Measurements from ENCODE around the gene MZT2B.
"Not testable (repeated sequence)": the region's sequence is repeated elsewhere in the genome, so short reads cannot be mapped to it uniquely, and the experiment has no call there.

MZT2B gene

DNA sequence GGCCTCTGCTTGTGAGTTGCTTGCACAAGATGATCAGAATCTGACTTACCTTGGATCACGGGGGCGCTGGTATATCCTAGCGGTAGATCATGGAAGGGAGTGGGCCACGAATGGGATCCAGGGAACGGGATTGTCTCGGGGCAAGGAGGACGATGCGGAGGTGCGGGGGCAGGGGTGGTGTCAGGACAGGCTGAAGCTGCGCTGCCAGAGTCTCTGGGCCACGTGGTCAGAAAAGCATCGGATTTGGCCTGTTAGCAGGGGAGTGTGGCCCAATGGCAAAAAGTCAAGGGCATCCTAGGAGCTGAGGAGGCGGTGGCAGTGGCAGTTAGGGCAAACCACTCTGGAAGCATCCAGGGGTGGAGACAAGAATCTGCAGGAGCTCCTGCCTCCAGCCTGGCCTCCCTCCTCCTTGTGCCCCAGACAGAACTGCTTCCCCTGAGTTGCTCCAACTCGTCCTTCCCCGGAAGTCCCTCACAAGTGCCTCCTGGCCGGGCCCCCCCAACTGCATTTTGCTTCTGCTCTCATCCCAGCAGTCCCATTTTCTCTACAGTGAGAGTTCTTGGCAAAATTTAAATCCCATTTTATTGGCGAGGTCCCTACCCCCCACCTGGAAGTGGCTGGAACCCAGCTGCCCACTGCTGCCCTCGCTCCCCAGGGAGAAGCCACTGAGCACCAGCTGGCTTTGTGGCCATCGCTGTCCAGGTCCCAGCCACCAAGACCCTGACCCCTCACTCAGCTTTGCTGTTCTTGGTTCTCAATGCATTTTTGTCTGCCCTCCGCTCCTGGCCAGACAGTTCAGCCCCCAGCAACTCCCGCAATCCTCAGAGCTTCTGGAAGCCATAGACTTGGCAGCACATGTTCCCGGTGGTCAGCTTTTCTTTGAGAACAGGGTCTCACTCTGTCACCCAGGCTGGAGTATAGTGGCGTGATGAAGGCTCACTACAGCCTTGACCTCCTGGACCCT lies 31.6 kb upstream of the MZT2B start:
- H3K4me3 ChIP-seq (ENCODE audit: low read length) = no peak overlapping the region
- TF ChIP-seq, protein P1, sequence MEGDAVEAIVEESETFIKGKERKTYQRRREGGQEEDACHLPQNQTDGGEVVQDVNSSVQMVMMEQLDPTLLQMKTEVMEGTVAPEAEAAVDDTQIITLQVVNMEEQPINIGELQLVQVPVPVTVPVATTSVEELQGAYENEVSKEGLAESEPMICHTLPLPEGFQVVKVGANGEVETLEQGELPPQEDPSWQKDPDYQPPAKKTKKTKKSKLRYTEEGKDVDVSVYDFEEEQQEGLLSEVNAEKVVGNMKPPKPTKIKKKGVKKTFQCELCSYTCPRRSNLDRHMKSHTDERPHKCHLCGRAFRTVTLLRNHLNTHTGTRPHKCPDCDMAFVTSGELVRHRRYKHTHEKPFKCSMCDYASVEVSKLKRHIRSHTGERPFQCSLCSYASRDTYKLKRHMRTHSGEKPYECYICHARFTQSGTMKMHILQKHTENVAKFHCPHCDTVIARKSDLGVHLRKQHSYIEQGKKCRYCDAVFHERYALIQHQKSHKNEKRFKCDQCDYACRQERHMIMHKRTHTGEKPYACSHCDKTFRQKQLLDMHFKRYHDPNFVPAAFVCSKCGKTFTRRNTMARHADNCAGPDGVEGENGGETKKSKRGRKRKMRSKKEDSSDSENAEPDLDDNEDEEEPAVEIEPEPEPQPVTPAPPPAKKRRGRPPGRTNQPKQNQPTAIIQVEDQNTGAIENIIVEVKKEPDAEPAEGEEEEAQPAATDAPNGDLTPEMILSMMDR (conservative IDR thresholded peaks at IDR 0.05; ENCODE audit: low read length) = no peak
- DNase-seq (ENCODE audit: low read depth) = no peak

DNA sequence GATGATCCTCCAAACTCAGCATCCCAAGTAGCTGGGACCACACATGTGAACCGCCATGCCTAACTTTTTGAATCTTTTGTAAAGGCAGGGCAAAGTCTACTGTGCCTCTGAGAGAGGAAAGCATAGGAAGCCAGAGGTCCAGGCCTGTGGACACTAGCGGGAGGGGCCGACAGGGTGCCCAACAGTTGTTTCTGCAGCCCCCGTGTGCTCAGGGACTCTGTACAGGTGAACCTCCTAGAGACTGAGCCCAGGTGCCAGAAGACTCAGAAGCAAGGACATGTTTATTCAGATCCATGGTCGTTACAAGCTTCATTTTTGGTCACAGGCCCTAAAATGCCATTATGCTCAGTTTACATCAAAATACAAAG lies 30.9 kb upstream of the MZT2B start:
- DNase-seq (ENCODE audit: low read depth); H3K4me3 ChIP-seq (ENCODE audit: low read length): not testable (repeated sequence)

DNA sequence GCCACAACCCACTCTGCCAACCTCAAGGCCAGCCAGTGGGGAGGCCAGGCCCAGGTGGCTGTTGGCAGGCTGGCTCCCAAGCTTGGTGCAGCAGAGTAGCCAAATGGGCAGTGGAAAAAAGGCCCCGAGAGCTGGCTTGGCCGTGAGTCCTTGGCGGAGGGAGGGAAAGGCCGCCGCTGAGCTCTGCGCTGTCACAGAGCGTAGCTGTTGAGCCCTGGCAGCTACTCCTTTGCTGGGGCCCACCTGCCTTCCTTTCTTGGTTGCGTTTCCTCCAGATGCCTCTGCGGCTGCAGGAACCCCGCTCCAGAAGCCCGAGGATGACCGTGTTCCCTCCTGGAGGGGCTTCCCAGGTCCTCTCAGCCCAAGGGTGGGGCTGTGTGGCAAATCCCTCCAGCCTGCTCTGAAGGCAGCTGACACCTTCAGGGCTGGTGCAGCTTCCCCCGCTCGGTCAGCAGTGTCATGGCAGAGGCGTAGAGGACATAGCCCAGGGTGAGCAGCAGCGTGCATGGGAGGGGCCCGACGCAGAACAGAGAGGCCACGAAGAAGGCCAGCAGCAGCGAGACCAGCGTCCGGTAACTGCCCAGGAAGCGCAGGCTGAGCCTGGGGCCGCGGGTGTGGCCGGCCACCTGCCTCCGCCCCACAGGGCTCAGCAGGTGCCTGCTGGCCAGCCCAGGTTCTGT lies 29.8 kb upstream of the MZT2B start:
- H3K4me3 ChIP-seq (ENCODE audit: low read length); DNase-seq (ENCODE audit: low read depth): not testable (repeated sequence)

DNA sequence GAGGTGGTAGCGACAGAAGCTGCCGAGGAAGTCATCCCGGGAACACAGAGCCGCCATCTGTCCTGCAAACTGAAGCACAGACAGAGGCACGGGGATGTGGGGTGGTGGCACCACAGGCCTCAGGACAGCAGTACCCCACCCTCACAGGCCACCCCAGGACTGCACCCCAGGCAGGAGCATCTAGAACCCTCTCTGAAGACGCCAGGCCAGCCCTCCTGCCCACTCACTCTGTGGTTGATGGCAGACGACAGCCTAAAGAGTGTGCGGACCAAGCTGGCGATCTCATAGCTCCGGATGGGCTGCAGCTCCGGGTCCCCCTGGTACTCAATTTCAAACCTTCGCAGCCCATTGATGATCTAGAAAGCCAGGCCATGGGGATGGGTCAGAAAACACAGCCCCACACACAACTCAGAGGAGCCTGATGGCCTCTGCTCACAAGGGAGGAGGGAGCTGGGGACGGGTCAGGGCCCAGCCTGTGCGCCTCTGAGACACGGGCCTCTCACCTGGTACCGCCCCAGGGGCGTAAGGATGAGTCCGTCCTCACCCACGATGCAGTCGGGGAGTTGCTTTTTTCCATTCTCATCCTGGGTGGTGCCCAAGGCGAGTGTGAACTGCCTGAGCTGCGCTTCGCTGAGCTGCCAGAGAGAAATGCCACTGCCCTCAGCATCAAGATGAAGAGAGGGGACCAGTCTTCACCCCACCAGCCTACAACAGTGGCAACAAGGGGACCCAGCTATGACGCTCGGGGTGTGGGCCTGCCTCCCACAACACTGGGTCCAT lies 29.1 kb upstream of the MZT2B start:
- DNase-seq (ENCODE audit: low read depth) = no peak
- no peak overlapping the region for H3K4me3 ChIP-seq (ENCODE audit: low read length)
- TF ChIP-seq, protein P1 (conservative IDR thresholded peaks at IDR 0.05; ENCODE audit: low read length) = no peak

DNA sequence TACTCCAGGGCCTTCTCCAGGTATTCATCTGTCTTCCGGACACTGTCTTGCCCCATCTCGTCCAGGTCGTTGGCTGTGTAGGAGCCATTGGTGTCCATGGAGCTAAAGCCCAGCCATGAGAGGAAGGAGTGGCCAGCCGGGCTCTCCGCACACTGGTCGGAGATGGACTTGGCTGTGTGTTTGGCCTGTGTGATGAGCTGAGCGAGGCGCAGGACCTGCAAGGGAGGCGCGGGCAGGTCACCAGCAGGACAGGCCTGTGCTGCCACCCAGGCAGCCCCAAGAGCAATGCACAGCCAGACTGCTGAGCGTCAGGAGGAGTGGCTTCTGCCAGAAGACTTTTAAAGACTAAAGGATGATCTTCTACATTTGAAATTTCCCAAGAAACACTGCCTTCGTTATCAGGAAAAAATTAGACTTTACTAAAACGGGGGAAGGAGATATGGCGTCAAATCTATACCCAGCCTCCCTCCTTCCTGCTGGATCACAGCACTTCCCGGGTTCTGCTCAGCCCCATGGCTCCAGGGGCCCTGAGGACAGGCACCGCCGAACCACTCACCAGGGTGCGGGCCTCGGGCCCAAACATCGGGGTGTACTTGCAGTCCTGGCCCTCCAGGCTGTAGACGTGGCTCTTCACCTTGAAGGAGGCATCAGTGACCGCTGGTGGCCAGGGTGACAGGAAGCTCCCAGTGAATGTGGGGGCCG lies 28.2 kb upstream of the MZT2B start:
- DNase-seq (ENCODE audit: low read depth); H3K4me3 ChIP-seq (ENCODE audit: low read length): not testable (repeated sequence)

DNA sequence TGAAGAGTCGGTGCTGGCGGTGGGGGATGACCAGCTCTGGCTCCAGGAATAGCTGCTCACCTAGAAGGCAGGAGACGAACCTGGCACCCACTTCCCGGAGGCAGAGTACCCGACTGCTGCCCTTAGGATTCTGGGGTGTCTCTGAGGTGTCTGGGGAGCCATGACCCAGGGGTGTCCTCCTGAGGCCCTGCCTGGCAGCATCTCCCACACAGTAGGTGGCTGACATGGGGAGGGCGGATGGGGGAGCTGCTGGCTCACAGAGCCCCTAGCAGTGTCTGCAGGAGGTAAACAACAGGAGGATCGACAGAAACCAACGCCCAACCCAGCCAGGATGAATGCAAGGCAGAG lies 27.7 kb upstream of the MZT2B start:
- DNase-seq (ENCODE audit: low read depth); H3K4me3 ChIP-seq (ENCODE audit: low read length): not testable (repeated sequence)

DNA sequence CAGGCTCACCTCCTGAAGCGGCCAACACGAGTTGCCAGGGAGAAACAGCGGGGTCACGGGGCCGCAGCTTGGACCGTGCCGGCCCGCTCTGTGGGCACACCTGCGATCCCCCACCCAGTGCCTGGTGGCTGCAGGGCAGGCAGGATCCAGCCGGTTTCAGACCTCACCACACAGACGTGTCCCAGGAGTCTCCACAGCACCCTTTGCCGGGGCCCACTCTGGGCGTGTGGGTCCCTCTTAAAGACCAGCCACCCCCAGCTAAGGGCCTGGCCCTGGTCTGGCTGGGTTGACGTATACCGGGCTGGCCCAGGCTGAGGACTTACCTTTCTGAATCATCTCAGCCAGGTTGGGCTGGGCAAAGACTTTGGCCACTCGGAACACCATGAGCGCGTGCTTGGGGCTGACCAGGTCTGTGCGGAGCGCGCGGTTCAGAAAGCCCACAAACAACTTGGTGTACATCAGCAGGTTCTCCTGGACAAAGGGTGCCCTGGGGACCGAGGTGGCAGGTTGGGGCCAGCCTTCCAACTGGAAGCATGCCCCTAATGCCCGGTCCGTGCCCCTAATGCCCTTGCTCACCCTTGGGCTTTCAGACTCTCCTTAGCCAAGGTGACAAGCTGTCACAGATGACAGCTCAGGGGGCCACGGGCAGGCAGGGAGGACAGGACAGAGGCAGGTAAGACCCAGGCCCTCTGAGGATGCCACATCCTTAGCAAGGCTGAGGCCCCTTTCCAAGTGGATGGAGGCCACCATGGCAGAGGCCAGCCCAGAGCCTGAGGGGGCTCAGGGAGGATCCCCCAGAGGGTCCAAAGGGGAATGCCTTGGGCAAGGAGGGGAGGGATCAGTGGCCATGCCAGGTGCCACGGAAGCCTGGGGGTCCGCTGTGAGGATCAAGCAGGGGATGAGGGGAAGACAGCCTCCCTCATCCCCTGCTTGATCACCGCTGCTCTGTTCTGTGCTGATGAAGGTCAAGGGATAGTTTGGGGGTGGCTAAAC lies 27.0 kb upstream of the MZT2B start:
- H3K4me3 ChIP-seq (ENCODE audit: low read length) = no peak overlapping the region
- no peak for DNase-seq (ENCODE audit: low read depth)
- TF ChIP-seq, protein P1 (conservative IDR thresholded peaks at IDR 0.05; ENCODE audit: low read length) = no peak

DNA sequence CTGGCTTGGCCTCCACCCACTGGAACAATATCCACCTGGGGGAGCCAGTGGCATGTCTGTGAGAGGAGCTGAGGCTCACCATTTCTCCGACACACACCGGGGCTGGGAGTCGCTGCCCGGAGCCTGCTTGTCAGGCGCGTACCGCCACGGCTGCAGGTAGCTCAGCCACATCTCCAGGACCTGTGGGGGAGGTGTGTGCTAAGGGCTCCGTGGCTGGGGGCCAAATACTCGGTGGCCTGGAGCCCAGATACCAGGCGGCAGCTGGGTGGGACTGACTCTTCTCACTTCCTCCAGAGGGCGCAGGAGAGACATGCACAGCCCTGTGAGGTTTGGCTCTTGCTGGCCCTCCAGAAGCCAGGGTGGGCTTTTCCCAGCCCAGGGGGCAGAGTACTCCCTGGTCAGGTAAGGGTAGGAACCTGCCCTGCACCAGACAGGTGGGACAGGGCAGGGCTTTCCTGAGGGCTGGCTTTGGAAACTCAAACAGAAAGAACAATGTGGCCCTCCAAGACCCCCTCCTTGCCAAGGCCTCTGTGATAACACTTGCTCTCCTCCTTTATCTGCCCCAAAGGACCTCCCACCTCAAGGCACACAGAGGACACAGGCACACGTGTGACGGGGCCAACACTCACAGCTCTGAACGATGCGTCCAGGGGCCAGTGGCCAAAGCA lies 26.0 kb upstream of the MZT2B start:
- TF ChIP-seq, protein P1 (conservative IDR thresholded peaks at IDR 0.05; ENCODE audit: low read length) = peak; percentile 47
- H3K4me3 ChIP-seq (ENCODE audit: low read length) = not testable (repeated sequence)
- DNase-seq (ENCODE audit: low read depth) = peak; percentile 39

Measured in AG10803 (cell line).